GM21576 (cell line): Measurements from ENCODE around the gene SRRM4.
"Not testable (repeated sequence)": the region's sequence is repeated elsewhere in the genome, so short reads cannot be mapped to it uniquely, and the experiment has no call there.

ENCODE experiments used
- ATAC-seq: cut with Tn5 transposase; IDR thresholded peaks from one replicate; pipeline ENCODE4 v1.9.1; 2021; ENCODE audit warnings: mild to moderate bottlenecking, moderate library complexity; ENCODE audit not compliant: unreplicated experiment

Gene SRRM4

DNA sequence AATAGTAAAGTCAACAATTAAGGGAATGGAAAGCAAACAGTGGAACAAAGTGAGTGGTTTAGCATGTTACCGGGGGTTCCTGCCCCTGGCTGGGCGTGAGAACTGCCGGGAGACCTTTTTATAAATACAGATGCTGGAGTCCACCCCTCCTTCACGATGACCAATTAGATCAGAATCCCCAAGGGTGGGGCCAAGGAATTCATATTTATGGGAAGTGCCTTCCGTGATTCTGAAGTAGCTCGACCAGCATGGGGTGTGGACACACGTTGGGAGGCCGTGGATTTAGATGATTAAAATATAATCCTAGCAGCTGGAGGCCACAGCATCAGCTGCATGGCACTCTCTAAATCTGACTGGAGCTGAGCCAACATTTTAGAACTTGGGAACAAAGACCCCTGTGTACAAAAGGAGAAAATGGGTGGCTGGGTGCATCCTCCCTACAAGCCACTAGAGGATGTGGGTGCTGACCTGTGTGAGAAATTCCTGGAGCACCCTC lies 87.9 kb downstream of the SRRM4 start:
- no peak for ATAC-seq

DNA sequence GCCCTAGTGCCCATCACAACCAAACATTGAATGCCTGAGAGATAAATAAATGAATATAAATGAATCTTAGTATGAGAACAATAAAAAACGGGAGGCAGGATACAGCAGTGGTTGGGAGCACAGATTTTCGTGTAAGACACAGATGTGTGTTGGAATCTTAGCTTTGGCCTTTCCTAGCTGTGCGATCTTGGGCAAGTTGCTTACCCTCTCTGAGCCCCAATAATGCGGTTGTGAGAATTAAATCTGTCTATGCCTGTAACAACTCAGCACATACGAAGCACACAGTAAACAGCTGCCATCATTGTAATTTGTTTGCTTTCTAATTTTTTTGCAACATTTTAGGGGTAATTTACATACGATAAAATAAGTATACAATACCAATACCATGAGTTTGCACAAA lies 89.8 kb downstream of the SRRM4 start:
- ATAC-seq = no peak

- no peak for ATAC-seq
These were observed 90.4 kb downstream of the SRRM4 start for GRCh38 chr12:119071638-119072231.

DNA sequence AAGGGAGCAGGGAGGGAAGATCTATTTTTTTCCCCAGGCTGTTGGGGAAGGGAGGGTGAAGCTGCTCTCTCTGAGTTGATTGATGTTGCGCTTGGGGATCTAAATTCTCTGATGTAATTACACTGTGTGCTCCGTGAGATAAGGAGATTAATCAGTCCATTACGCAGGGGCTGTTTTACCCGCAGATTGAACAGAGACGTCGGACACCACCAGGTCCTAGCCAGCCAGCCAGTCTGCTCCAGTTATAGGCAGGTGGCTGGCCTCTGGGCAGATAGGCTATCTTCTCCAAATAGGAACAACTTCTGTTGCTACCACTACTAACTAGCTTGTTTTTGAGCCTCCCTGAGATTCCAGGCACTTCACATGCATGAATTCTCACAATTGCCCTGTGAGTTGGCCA lies 91.1 kb downstream of the SRRM4 start:
- ATAC-seq = no peak

- no peak for ATAC-seq
These were observed 94.0 kb downstream of the SRRM4 start for GRCh38 chr12:119075222-119075787.

DNA sequence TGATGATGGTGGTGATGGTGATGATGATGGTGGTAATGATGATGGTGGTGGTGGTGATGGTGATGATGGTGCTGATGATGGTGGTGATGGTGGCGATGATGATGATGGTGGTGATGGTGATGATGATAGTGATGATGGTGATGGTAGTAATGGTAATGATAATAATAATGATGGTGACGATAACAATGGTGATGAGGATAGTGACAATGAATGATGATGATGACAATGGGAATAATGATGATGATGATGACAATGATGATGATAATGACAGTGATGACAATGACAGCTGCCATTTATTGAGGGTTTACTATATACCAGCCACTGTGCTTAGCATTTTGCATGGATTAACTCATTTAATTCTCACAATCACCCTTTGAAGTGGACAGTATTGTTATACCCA lies 94.6 kb downstream of the SRRM4 start:
- no peak for ATAC-seq

GRCh38 chr12:119079530-119079929 lies 98.2 kb downstream of the SRRM4 start:
- no peak for ATAC-seq

DNA sequence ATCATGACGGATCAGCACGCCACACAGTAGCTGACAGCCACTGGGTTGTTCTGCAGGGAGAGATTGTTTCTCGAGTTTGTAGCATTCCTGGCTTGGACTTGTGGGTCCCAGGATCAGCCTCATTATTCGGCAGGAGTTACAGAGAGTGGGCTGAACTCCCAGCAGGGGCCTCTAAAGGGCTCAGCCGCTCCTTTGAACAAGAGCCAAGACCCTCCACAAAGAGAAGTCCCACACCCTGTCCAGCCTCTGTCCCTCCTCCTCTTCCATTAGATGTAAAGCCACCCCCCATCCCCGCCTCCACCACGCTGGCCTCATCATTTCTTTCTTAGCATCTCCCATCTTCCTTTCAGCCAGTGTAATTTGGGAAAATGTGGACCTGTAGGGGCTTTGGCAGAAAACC lies 100.7 kb downstream of the SRRM4 start:
- no peak for ATAC-seq

DNA sequence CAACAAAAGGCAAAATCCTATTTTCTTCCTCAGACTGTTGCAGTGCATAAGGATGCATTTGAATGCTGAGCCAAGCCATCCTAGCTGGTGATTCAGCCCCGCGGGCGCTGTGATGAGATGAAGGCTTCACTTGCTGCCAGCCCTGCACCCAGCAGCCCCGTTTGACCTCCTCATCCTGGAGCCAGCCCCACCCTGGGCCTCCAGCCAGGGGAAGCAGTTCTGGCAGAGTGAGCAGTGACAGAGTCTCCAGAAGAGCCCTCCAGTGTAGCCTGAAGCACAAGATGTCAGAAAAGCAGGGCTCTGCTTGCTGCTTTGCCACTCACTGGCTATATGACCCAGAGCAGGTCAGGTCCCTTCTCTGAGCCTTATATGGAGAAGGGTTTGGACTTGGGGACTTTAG lies 101.2 kb downstream of the SRRM4 start:
- ATAC-seq = no peak

DNA sequence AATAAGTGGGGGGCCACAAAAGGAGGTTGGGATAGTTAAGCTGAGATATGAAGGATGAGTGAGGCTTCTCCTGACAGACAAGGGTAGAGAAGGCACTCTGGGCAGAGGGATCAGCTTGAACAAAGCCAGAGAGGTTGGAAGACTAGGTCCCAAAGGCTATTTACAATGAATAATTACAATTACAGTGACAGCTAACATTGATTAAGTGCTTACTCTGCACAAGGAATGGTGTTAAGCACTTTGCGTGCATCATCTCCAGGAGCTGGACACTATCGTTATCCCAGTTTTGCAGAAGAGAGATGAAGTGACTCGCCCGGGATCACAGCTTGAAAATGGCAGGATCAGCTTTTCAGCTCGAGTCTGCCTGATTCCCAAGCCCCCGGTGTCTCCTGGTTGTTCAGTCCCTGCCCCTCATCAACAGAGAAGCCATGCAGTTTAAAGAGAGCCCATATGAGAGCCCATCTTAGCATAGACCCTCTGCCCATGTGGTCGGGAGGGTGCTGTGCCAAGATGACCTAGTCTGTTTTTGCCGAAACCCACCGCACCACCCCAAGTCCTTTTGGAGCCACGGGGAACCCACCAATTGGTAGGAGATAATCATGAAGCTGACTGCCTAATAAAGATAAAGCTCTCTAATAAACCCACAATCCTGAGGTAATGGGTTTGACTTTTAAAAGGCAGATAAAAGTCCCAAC lies 107.5 kb downstream of the SRRM4 start:
- no peak for ATAC-seq

DNA sequence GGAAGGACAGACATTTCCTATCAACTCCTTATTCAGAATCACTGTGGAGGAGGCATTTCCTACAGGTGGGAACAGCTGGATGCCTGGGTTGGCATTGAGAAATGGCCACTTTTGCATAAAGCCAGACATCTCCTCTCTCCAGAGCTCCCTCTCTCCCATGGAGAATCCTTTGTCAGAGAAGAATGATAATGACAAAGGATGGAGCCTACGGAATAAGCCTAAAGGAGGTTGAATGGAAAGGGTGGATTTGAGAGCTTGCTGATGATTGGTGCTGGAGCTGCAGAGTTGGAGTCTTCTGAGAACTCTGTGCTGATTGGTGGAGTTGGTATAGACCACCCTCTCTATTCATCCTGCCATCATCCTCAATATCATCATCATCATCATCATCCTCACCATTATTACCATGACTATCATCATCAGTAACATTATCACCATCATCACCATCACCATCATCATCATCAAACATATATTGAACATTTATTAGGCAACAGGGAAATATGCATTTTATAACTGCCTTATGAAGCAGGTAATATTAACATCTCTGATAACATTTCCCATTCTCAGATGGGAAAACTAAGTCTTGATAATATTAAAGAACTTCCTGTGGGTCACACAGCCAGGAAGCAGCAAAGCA lies 108.2 kb downstream of the SRRM4 start:
- no peak for ATAC-seq

DNA sequence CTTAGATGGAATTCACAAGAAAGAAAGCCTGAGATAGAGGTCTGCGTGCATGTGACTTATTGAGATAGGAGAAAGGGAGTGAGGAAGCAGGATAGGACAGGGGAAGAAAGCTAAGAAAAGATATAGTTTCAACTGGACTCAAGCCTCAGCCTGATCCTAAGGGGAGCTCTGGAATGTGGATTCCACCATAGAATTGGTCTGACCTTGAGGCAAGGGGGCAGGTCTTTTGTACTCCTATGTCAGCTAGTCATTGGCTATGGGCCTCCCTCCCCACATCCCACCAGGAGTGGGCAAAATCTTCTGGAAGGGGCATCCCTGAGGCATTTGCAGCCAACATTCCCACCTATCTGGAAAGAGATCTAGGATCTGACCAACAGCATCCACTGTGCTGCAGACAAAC lies 108.9 kb downstream of the SRRM4 start:
- no peak for ATAC-seq

- ATAC-seq = no peak
These were observed 109.5 kb downstream of the SRRM4 start for GRCh38 chr12:119090865-119091264.

DNA sequence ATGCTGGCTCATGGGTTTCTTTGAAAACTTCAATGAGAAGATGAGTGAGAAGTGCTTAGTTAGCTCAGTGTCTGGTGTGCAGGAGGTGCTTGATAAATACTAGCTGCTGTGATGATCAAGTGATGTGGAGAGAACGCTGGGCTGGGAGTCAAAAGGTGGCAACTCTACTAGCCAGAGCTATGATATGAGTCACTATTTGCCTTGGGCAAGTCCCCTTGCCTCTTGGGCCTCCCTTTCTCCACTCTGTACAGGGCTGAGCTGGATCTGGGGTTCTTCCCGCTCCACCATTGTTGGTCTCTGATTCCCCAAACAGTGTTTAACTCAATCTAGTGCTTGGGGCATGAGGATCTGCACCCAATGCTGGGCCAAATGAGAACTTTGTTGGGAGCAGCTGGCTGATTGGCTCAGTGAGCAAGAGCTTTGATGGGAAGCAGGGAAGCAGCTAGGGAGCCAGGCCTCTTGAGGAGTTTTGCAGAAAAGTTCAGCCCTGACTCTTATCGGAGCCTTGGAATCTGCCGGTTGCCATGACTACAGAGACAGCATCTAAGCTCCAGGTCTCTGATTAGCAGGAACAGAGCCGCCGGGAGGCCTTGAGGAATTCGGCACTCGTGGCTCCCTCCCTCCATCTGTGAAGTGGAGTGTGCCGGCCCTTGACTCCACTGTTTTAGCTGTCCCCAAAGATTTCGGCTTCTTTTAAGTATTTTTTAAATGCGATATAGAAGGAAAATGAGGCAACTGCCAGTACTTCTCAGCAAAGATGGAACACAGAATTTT lies 115.3 kb downstream of the SRRM4 start:
- no peak for ATAC-seq

- no peak for ATAC-seq
These were observed 119.6 kb downstream of the SRRM4 start for GRCh38 chr12:119100933-119101332.

DNA sequence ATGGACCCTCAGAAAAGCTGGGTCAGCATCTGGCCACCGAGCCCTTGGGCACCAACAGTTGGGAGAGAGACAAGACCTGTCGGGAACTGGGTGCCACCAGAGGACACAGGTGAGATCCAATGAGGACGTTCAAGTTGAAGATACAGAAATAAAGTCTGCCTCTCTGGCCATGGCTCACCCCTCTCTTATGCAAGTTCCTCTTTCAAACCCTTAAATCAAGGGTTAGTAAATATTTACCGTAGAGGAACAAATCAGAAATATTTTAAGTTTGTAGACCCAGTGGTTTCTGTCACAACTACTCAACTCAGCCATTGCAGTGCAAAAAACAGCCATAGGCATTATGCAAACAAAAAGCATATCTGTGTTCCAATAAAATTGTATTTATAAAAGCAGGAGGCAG lies 120.9 kb downstream of the SRRM4 start:
- ATAC-seq = no peak

DNA sequence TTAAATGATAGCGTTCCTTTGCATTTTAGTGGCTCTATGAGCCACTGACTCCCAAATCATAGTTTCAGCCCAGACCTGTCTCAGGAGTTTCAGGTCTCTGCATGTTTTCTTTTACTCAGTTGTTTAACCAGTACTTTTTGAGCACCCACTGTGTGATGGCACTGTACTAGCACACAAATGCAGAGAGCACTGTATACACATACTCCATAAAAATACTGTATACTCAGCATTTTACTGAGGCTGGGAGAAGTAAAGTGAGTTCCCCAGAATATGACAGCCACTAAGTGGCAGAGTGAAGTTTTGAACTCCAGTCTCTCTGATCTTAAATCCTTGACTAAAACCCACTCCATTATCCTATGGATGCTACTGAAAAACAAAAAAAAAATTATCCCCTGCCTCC lies 121.4 kb downstream of the SRRM4 start:
- no peak for ATAC-seq

DNA sequence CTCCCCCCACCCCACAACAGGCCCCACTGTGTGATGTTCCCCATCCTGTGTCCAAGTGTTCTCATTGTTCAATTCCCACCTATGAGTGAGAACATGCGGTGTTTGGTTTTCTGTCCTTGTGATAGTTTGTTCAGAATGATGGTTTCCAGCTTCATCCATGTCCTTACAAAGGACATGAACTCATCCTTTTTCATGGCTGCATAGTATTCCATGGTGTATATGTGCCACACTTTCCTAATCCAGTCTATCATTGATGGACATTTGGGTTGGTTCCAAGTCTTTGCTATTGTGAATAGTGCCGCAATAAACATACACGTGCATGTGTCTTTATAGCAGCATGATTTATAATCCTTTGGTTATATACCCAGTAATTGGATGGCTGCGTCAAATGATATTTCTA lies 123.6 kb downstream of the SRRM4 start:
- not testable (repeated sequence) for ATAC-seq

- ATAC-seq = no peak
These were observed 132.2 kb downstream of the SRRM4 start for GRCh38 chr12:119113496-119113986.

GRCh38 chr12:119114294-119114693 lies 133.0 kb downstream of the SRRM4 start:
- no peak for ATAC-seq

DNA sequence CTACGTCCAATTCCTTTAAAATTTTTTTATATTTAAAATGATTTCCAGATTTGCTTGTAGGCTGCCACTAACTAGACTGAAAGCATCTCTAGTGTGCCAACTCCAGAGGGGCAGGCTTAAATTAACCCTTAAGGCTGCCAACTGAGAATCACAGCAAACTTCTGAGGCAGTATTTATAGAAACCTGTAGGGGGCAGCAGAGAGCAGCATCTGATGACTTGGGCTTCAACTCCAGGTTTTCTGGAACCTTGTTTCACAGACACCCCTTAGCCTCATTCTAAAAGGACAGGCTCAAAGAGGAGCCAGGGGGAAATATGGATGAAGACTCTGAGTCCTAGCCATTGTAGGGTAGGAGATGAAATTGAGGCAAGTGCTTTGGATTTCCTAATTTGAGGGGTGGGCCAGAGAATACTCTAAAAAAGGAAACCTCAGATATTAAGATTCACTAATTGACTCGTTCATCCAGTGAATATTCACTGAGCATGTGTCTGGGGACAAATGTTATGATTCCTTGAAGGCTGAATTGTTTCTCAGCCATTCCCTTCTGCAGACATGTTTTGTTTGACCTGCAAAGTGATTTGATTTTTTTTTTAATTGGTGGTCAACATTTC lies 134.1 kb downstream of the SRRM4 start:
- no peak for ATAC-seq
